Measurements from ENCODE around the gene SCG2. TPM values are rescaled to one million over a fixed set of nuclear protein-coding genes. Genes with fewer than 3 reads are reported as not detected.

SCG2 gene
- total RNA-seq, 4 donors from 2014 or later: 3.2 to 5.1 (median 4.8) TPM; not detected in 1

DNA sequence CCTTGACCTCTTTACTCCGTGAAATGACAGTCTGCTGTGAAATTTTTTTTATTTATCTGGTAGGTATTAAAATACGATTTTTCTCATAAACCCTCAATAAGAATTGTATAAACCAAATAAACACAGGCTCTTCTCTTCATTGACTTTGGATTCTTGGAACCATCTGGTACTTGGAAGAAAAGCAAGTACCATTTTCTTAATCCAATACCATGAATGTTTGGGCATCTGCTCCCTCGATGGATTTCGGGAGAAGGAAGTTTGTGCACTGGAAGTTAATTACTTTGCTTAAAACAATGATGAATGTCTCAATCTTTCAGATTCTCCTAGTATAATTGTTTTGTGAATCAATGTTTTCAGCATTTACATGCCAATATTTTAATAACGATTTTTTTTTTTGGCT lies 5.3 kb upstream of the SCG2 start:
- no peaks in the 10 kb centered on the region for H3K27me3 ChIP-seq
- H3K36me3 ChIP-seq: no peaks in the 10 kb centered on the region
- no peak for DNase-seq
- H3K4me3 ChIP-seq: no peak overlapping the region
- no peaks in the 10 kb centered on the region for H3K9me3 ChIP-seq
- no peak overlapping the region for H3K27ac ChIP-seq
- TF ChIP-seq POLR2A (IDR thresholded peaks at IDR 0.05): no peak
- TF ChIP-seq, protein P1, sequence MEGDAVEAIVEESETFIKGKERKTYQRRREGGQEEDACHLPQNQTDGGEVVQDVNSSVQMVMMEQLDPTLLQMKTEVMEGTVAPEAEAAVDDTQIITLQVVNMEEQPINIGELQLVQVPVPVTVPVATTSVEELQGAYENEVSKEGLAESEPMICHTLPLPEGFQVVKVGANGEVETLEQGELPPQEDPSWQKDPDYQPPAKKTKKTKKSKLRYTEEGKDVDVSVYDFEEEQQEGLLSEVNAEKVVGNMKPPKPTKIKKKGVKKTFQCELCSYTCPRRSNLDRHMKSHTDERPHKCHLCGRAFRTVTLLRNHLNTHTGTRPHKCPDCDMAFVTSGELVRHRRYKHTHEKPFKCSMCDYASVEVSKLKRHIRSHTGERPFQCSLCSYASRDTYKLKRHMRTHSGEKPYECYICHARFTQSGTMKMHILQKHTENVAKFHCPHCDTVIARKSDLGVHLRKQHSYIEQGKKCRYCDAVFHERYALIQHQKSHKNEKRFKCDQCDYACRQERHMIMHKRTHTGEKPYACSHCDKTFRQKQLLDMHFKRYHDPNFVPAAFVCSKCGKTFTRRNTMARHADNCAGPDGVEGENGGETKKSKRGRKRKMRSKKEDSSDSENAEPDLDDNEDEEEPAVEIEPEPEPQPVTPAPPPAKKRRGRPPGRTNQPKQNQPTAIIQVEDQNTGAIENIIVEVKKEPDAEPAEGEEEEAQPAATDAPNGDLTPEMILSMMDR (IDR thresholded peaks at IDR 0.05): no peak
- no peaks in the 10 kb centered on the region for H3K4me1 ChIP-seq

DNA sequence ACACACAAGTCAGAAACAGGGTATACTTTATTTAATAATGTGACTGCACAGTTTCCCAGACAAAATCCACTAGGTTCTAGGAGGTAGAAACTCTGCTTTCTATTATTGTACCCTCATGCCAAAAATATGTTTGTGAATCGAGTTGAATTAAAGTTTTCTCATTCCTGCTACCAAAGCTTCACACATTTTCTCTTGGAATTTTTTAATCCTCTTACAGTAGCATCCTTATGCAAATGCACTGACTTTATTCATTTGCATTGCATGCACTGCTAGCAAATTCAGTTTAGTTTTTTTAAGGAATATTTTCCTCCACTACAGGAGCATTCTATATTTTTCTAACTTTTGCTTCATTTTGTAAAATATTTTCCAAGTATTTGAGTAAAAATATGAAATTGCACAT lies 4.8 kb upstream of the SCG2 start:
- Histone ChIP-seq H3K4me1 (no peaks in the 10 kb centered on the region), H3K36me3 (no peaks in the 10 kb centered on the region), H3K9me3 (no peaks in the 10 kb centered on the region), H3K27ac (no peak overlapping the region), H3K27me3 (no peaks in the 10 kb centered on the region), H3K4me3 (no peak overlapping the region)
- DNase-seq: no peak
- TF ChIP-seq POLR2A (IDR thresholded peaks at IDR 0.05): no peak
- TF ChIP-seq, protein P1 (IDR thresholded peaks at IDR 0.05): no peak

DNA sequence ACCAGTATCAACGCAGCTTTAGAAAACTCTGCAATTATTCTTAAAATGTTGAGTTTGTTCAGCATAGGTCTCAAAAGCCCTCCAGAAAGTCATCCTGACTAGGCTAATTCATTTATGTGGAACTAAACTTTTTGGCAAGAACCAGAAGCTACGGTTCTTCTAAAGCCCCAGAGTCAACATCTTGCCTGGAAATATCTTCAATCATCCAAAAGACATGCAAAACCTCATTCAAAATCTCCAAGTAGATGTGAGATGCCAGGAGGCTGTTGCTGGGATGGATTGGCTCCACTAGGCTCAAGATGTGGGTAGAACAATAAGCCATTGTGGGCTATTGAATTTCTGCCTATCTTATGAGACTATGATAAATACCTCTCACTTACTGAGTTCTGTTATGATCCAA lies 2.1 kb upstream of the SCG2 start:
- TF ChIP-seq POLR2A (IDR thresholded peaks at IDR 0.05): no peak
- TF ChIP-seq, protein P1 (IDR thresholded peaks at IDR 0.05): no peak
- no peak for DNase-seq
- H3K27me3 ChIP-seq: no peaks in the 10 kb centered on the region
- no peaks in the 10 kb centered on the region for H3K4me1 ChIP-seq
- H3K9me3 ChIP-seq: no peaks in the 10 kb centered on the region
- H3K4me3 ChIP-seq: no peak overlapping the region
- no peak overlapping the region for H3K27ac ChIP-seq
- no peaks in the 10 kb centered on the region for H3K36me3 ChIP-seq

DNA sequence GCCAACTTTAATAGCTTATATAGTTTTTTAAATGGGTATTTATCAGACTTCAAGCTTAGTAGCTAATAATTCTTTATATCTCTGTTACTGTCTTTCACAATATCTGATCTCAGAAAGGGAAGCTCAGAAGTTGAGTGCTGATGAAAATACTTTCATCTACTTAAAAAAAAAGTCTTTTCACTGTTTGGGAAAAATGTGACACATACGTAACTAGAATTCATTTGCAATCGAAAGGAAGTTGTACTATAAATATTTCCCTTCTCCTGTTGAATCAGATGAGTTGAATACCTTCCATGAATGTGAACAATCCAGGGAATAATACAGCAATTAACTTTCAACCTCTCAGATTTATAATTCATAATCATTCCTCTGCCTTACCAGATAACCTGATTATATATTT lies 811 bp upstream of the SCG2 start:
- Histone ChIP-seq H3K27me3 (no peaks in the 10 kb centered on the region), H3K27ac (no peak overlapping the region), H3K4me3 (no peak overlapping the region), H3K4me1 (no peaks in the 10 kb centered on the region), H3K9me3 (no peaks in the 10 kb centered on the region), H3K36me3 (no peaks in the 10 kb centered on the region)
- no peak for DNase-seq
- TF ChIP-seq, protein P1 (IDR thresholded peaks at IDR 0.05): no peak
- no peak for TF ChIP-seq POLR2A (IDR thresholded peaks at IDR 0.05)

DNA sequence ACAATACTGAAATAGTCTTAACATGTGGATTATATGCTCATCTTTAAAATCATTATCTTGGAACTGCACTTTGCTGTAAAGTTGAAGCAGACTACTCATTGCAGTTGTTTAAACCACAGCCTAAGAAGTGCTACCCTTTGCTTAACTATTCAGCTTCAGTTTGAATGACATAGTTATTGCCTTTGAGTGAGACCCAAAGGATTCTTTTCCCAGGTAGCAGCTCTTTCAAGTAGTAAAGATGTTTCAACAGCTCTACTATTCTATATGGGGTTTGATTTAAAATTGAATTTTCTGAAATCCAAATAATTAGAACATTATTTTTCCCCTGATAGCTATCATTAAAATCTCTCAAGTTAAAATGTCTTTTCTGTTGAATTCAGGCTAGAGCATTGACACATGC lies 1.1 kb downstream of the SCG2 start:
- Histone ChIP-seq H3K9me3 (no peaks in the 10 kb centered on the region), H3K4me3 (no peak overlapping the region), H3K27ac (no peak overlapping the region), H3K36me3 (no peaks in the 10 kb centered on the region), H3K4me1 (no peaks in the 10 kb centered on the region), H3K27me3 (no peaks in the 10 kb centered on the region)
- no peak for DNase-seq
- TF ChIP-seq POLR2A (IDR thresholded peaks at IDR 0.05): no peak
- TF ChIP-seq, protein P1 (IDR thresholded peaks at IDR 0.05): no peak

Measured in Peyer's patch (tissue), 4 donors.